ENCODE results near the gene OGT. TPM values are rescaled to one million over a fixed set of nuclear protein-coding genes. Genes with fewer than 3 reads are reported as not detected.

OGT gene
- total RNA-seq, 1 experiment from 2014 or later = 130 TPM

GRCh38 chrX:71604796-71605568, 72.1 kb downstream of the OGT start:
- intact Hi-C loops (cut with micrococcal nuclease; ENCODE audit: unreplicated experiment) = no loop called here
- Histone ChIP-seq H3K27me3 (replicated peaks; ENCODE audit: insufficient read depth, low read depth, low read length, poor library complexity) (no peaks in the 10 kb centered on the region), H3K4me1 (ENCODE audit: insufficient read depth, low read length, poor library complexity, severe bottlenecking) (no peaks in the 10 kb centered on the region), H3K36me3 (ENCODE audit: insufficient read depth, low read length, poor library complexity, severe bottlenecking) (peaks cover 9% of the 10 kb centered on the region), H3K27ac (ENCODE audit: low read depth, low read length, poor library complexity, severe bottlenecking) (no peak overlapping the region), H3K9me3 (ENCODE audit: low read depth, low read length, poor library complexity, severe bottlenecking) (no peaks in the 10 kb centered on the region), H3K4me3 (ENCODE audit: low read depth, low read length, poor library complexity, severe bottlenecking) (no peak overlapping the region)
- TF ChIP-seq CTCF (conservative IDR thresholded peaks at IDR 0.05; ENCODE audit: low read depth, low read length) (no peak), EZH2 (IDR thresholded peaks at IDR 0.05; ENCODE audit: borderline replicate concordance, low read depth, low read length, poor library complexity, severe bottlenecking) (no peak)
- BruUV-seq (replicated peaks) = no TSS peak
- CTCF ChIA-PET = no interaction called here
- DNase-seq (ENCODE audit: low spot score) = no peak
- POLR2A ChIA-PET (ENCODE audit: low non-redundant PET) = no interaction called here

GRCh38 chrX:71606536-71607216, 73.8 kb downstream of the OGT start:
- Histone ChIP-seq H3K27me3 (replicated peaks; ENCODE audit: insufficient read depth, low read depth, low read length, poor library complexity) (no peaks in the 10 kb centered on the region), H3K4me1 (ENCODE audit: insufficient read depth, low read length, poor library complexity, severe bottlenecking) (no peaks in the 10 kb centered on the region), H3K27ac (ENCODE audit: low read depth, low read length, poor library complexity, severe bottlenecking) (no peak overlapping the region), H3K4me3 (ENCODE audit: low read depth, low read length, poor library complexity, severe bottlenecking) (no peak overlapping the region), H3K9me3 (ENCODE audit: low read depth, low read length, poor library complexity, severe bottlenecking) (no peaks in the 10 kb centered on the region), H3K36me3 (ENCODE audit: insufficient read depth, low read length, poor library complexity, severe bottlenecking) (peaks cover 10% of the 10 kb centered on the region)
- ChIA-PET CTCF (no interaction called here), POLR2A (ENCODE audit: low non-redundant PET) (no interaction called here)
- intact Hi-C loops (cut with micrococcal nuclease; ENCODE audit: unreplicated experiment) = no loop called here
- DNase-seq (ENCODE audit: low spot score) = peak; percentile 53
- no peak for TF ChIP-seq CTCF (conservative IDR thresholded peaks at IDR 0.05; ENCODE audit: low read depth, low read length)
- no peak for TF ChIP-seq EZH2 (IDR thresholded peaks at IDR 0.05; ENCODE audit: borderline replicate concordance, low read depth, low read length, poor library complexity, severe bottlenecking)
- BruUV-seq (replicated peaks) = no TSS peak

GRCh38 chrX:71607488-71607887, 74.6 kb downstream of the OGT start:
- BruUV-seq (replicated peaks) = no TSS peak
- CTCF ChIA-PET = no interaction called here

More at GRCh38 chrX:71607488-71607887, 74.6 kb downstream of the OGT start:
- POLR2A ChIA-PET (ENCODE audit: low non-redundant PET) = no interaction called here
- Histone ChIP-seq H3K4me1 (ENCODE audit: insufficient read depth, low read length, poor library complexity, severe bottlenecking) (no peaks in the 10 kb centered on the region), H3K36me3 (ENCODE audit: insufficient read depth, low read length, poor library complexity, severe bottlenecking) (peaks cover 10% of the 10 kb centered on the region), H3K27me3 (replicated peaks; ENCODE audit: insufficient read depth, low read depth, low read length, poor library complexity) (no peaks in the 10 kb centered on the region), H3K27ac (ENCODE audit: low read depth, low read length, poor library complexity, severe bottlenecking) (no peak overlapping the region), H3K9me3 (ENCODE audit: low read depth, low read length, poor library complexity, severe bottlenecking) (no peaks in the 10 kb centered on the region), H3K4me3 (ENCODE audit: low read depth, low read length, poor library complexity, severe bottlenecking) (no peak overlapping the region)
- intact Hi-C loops (cut with micrococcal nuclease; ENCODE audit: unreplicated experiment) = no loop called here
- TF ChIP-seq EZH2 (IDR thresholded peaks at IDR 0.05; ENCODE audit: borderline replicate concordance, low read depth, low read length, poor library complexity, severe bottlenecking) (no peak), CTCF (conservative IDR thresholded peaks at IDR 0.05; ENCODE audit: low read depth, low read length) (no peak)
- DNase-seq (ENCODE audit: low spot score) = no peak
